Astrocyte of the spinal cord (primary cell): Measurements from ENCODE around the gene TMEM106C.

ENCODE experiments used
- DNase-seq: peaks from one replicate; pipeline ENCODE4 v3.0.0; 2011; ENCODE audit warnings: low read depth, low spot score
- H3K4me3 ChIP-seq: 2 replicates; pipeline ENCODE4 v1.5.1; 2011; ENCODE audit warnings: low read depth, mild to moderate bottlenecking, low read length, moderate library complexity
- in situ Hi-C: cut with HindIII; loops from 2 replicates; pipeline ENCODE4 v1.10.0; 2017; ENCODE audit warnings: low sequenced_read_pairs
- TF ChIP-seq, protein P1 (sequence below): IDR thresholded peaks from 2 replicates; pipeline ENCODE4 v1.5.1; 2012; ENCODE audit warnings: low read depth, mild to moderate bottlenecking, low read length, inconsistent platforms

Gene TMEM106C

DNA sequence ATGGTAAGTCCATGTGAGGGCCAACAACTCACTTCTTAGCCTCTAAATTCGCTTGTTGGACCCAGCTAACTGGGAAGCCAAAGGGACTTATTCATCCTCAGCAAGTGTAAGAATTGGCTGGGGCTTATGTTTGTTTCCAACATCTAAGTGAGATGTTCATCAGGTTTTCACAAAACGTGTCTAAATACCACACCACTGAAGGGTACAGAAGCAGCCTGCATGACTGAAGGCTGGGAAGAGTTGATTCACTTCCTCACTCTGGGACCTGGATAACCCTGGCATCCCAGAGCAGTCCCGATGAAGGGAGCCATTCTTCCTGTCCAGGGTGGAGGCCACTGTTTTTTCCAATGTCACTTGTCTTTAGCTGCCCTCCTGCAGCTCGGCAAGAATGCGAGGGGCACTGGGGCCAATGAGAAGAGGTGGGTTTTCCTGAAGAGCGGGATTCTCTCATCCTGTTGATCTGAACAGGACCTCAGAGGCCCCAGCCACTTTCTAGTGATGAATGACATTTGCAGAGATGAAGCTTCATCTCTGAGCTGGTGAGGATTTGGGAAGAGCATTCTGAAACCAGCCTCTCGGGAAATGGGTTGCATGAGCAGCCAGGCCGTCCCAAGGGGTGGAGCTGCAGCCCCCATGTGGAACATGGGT, 53.1 kb downstream of the TMEM106C start:
- TF ChIP-seq, protein P1, sequence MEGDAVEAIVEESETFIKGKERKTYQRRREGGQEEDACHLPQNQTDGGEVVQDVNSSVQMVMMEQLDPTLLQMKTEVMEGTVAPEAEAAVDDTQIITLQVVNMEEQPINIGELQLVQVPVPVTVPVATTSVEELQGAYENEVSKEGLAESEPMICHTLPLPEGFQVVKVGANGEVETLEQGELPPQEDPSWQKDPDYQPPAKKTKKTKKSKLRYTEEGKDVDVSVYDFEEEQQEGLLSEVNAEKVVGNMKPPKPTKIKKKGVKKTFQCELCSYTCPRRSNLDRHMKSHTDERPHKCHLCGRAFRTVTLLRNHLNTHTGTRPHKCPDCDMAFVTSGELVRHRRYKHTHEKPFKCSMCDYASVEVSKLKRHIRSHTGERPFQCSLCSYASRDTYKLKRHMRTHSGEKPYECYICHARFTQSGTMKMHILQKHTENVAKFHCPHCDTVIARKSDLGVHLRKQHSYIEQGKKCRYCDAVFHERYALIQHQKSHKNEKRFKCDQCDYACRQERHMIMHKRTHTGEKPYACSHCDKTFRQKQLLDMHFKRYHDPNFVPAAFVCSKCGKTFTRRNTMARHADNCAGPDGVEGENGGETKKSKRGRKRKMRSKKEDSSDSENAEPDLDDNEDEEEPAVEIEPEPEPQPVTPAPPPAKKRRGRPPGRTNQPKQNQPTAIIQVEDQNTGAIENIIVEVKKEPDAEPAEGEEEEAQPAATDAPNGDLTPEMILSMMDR, result no peak
- in situ Hi-C loops, result no loop called here
- H3K4me3 ChIP-seq, result no peak overlapping the region
- no peak for DNase-seq

GRCh38 chr12:48017496-48017895, 54.1 kb downstream of the TMEM106C start:
- DNase-seq, result no peak
- H3K4me3 ChIP-seq, result no peak overlapping the region
- TF ChIP-seq, protein P1, result no peak
- in situ Hi-C loops, result no loop called here

DNA sequence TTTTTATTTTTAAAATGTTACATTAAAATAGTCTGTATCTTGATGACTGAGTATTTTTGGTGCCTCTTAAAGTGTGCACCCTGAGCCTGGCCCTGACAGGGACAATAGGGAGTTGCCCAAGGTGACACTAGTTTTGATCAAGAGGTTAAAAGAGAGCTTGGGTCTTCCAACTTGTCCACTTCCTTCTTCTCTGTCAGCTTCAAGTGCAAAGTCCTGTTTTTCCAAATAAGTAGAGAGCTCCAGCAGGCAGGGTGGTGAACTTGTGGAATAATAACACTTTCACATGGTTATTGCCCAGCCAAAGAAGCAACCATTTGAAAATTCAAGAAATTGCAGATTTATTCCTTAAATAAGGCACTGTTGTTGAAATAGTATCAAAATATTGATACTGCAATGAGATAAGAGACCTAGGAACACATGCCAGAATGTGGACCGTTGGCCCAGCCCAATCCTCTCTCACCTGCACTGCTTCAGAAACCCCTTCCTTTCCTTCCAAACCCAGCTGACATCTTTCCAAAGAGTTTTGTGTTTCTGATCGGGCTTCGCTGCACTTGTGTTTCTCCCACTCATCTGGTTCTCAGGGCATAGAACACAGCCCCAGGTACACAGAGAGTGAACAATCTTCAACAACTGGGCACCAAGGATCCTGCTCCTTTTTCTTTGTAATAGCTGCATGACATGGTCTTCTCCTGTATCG, 54.7 kb downstream of the TMEM106C start:
- TF ChIP-seq, protein P1, result no peak
- in situ Hi-C loops, result no loop called here
- no peak for DNase-seq
- H3K4me3 ChIP-seq, result no peak overlapping the region
